T-helper 22 cell (primary cell): ENCODE results near the gene SPCS1.
"Not testable (repeated sequence)": the region's sequence is repeated elsewhere in the genome, so short reads cannot be mapped to it uniquely, and the experiment has no call there.

Source experiments
- DNase-seq: peaks from one replicate; pipeline ENCODE4 v3.0.0-alpha.2; 2020; ENCODE audit warnings: low read depth

Gene SPCS1

GRCh38 chr3:52695798-52696671, 9.9 kb upstream of the SPCS1 start:
- DNase-seq = no peak

- no peak for DNase-seq
Observed at GRCh38 chr3:52696830-52697631, 8.9 kb upstream of the SPCS1 start.

GRCh38 chr3:52697632-52697965, 8.3 kb upstream of the SPCS1 start:
- DNase-seq = no peak

GRCh38 chr3:52703341-52703740, 2.6 kb upstream of the SPCS1 start:
- DNase-seq = no peak

- DNase-seq = no peak
Observed at GRCh38 chr3:52704611-52705437, 1.1 kb upstream of the SPCS1 start.

- no peak for DNase-seq
Observed at GRCh38 chr3:52705438-52705687, 543 bp upstream of the SPCS1 start.

GRCh38 chr3:52707585-52707984, 1.7 kb downstream of the SPCS1 start:
- DNase-seq = no peak

- no peak for DNase-seq
Observed at GRCh38 chr3:52710512-52710911, 4.6 kb downstream of the SPCS1 start.

GRCh38 chr3:52712291-52713212, 6.6 kb downstream of the SPCS1 start:
- no peak for DNase-seq

- no peak for DNase-seq
Observed at GRCh38 chr3:52714335-52715302, 8.7 kb downstream of the SPCS1 start.

- no peak for DNase-seq
Observed at GRCh38 chr3:52715714-52716305, 9.9 kb downstream of the SPCS1 start.

GRCh38 chr3:52719618-52720017, 13.7 kb downstream of the SPCS1 start:
- no peak for DNase-seq

GRCh38 chr3:52721002-52721729, 15.3 kb downstream of the SPCS1 start:
- no peak for DNase-seq

GRCh38 chr3:52721730-52722008, 15.8 kb downstream of the SPCS1 start:
- no peak for DNase-seq

GRCh38 chr3:52722491-52722890, 16.6 kb downstream of the SPCS1 start:
- no peak for DNase-seq

- no peak for DNase-seq
Observed at GRCh38 chr3:52723935-52724334, 18.0 kb downstream of the SPCS1 start.

GRCh38 chr3:52724511-52724910, 18.6 kb downstream of the SPCS1 start:
- no peak for DNase-seq

- not testable (repeated sequence) for DNase-seq
Observed at GRCh38 chr3:52728753-52729152, 22.8 kb downstream of the SPCS1 start.

- DNase-seq = no peak
Observed at GRCh38 chr3:52730681-52731080, 24.8 kb downstream of the SPCS1 start.

- no peak for DNase-seq
Observed at GRCh38 chr3:52731590-52731989, 25.7 kb downstream of the SPCS1 start.
